SK-N-SH (cell line): ENCODE data around the gene SUPT5H.

Experiments used
- CTCF ChIP-seq: fragments of 200-600 bp; sonication (generic); IDR thresholded peaks from 2 replicates; pipeline ENCODE4 v1.6.1; 2017; ENCODE audit warnings: antibody characterized with exemption, mild to moderate bottlenecking, moderate library complexity
- GABPA ChIP-seq: IDR thresholded peaks from 2 replicates; pipeline ENCODE4 v1.4.0; 2012; ENCODE audit warnings: low read depth, mild to moderate bottlenecking
- MEF2A ChIP-seq: IDR thresholded peaks from 2 replicates; pipeline ENCODE4 v1.4.0; 2012; ENCODE audit warnings: low read depth, borderline replicate concordance
- POLR2AphosphoS5 ChIP-seq: IDR thresholded peaks from 2 replicates; pipeline ENCODE4 v1.6.1; 2012; ENCODE audit warnings: low read depth, low read length
- RAD21 ChIP-seq: IDR thresholded peaks from 2 replicates; pipeline ENCODE4 v1.6.1; 2012; ENCODE audit warnings: mild to moderate bottlenecking, low read length
- RFX5 ChIP-seq: IDR thresholded peaks from 2 replicates; pipeline ENCODE4 v1.6.1; 2012; ENCODE audit warnings: mild to moderate bottlenecking, improper control_type of control experiment, low read length
- TAF1 ChIP-seq: IDR thresholded peaks from 2 replicates; pipeline ENCODE4 v1.6.1; 2012; ENCODE audit warnings: low read depth, mild to moderate bottlenecking, low read length, moderate library complexity, borderline replicate concordance
- ZBTB33 ChIP-seq: IDR thresholded peaks from 2 replicates; pipeline ENCODE4 v1.4.0; 2012; ENCODE audit warnings: low read depth, borderline replicate concordance
- TF ChIP-seq, protein P1 (sequence below): IDR thresholded peaks from 2 replicates; pipeline ENCODE4 v1.6.1; 2012; ENCODE audit warnings: mild to moderate bottlenecking, low read depth, low read length, moderate library complexity

- no peak for TF ChIP-seq CTCF
- no peak for TF ChIP-seq ZBTB33
- no peak for TF ChIP-seq MEF2A
- TF ChIP-seq RFX5, result no peak
- TF ChIP-seq RAD21, result no peak
- TF ChIP-seq GABPA, result no peak
- TF ChIP-seq, protein P1, sequence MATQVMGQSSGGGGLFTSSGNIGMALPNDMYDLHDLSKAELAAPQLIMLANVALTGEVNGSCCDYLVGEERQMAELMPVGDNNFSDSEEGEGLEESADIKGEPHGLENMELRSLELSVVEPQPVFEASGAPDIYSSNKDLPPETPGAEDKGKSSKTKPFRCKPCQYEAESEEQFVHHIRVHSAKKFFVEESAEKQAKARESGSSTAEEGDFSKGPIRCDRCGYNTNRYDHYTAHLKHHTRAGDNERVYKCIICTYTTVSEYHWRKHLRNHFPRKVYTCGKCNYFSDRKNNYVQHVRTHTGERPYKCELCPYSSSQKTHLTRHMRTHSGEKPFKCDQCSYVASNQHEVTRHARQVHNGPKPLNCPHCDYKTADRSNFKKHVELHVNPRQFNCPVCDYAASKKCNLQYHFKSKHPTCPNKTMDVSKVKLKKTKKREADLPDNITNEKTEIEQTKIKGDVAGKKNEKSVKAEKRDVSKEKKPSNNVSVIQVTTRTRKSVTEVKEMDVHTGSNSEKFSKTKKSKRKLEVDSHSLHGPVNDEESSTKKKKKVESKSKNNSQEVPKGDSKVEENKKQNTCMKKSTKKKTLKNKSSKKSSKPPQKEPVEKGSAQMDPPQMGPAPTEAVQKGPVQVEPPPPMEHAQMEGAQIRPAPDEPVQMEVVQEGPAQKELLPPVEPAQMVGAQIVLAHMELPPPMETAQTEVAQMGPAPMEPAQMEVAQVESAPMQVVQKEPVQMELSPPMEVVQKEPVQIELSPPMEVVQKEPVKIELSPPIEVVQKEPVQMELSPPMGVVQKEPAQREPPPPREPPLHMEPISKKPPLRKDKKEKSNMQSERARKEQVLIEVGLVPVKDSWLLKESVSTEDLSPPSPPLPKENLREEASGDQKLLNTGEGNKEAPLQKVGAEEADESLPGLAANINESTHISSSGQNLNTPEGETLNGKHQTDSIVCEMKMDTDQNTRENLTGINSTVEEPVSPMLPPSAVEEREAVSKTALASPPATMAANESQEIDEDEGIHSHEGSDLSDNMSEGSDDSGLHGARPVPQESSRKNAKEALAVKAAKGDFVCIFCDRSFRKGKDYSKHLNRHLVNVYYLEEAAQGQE, result no peak
- TF ChIP-seq TAF1, result no peak
- no peak for TF ChIP-seq POLR2AphosphoS5
Observed at GRCh38 chr19:39467941-39468340, 22.6 kb downstream of the SUPT5H start.
